ENCODE results near the gene CRHR1. TPM values are rescaled to one million over a fixed set of nuclear protein-coding genes. Genes with fewer than 3 reads are reported as not detected.

The CRHR1 gene
- total RNA-seq, 1 experiment from 2014 or later, result 0.15 TPM

DNA sequence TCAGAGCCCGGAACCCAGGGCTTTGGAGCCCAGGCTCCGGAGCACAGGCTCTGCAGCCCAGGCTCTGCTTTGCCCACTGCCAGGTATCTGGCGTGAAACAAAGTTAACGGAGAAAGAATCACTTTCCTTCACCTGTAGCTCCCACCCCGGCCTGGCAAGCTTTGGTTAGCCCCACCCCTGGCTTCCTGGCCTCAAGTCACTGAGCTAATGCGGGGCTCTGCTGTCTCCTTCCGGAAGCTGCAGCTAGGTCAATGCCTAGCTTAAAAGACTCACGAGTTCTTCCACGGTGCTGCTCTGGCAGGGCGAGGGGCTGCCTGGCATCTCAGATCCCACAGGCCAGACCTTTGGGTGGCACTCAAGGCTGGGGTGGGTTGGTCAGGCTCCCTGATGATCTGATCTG, 39.5 kb downstream of the CRHR1 start:
- CTCF ChIA-PET, result no interaction called here
- ATAC-seq, result no peak

DNA sequence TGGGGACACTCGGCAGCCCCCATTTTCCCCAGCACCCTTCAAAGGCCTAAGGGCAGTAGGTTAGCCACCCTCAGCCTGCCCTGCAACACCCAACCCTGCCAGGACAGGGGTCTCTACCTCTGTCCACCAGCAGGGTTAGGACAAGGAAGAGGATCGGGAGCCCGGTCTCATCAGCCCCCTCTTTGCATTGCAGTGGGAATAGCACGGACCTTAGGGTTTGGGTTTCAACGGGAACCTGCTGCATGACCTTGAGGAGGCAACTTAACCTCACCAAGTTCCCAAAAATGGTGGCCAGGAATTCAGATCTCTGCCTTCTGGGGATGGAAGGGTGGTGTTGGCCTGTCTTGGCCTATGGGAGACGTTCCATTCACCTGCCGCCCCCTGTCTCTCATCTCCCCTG, 40.4 kb downstream of the CRHR1 start:
- ChIA-PET POLR2A (no interaction called here), CTCF (no interaction called here)
- Histone ChIP-seq H3K4me1 (ENCODE audit: control insufficient read depth, insufficient read depth, low read length) (no peaks in the 10 kb centered on the region), H3K9me3 (ENCODE audit: control insufficient read depth, insufficient read depth, low read depth, low read length) (no peaks in the 10 kb centered on the region), H3K4me3 (ENCODE audit: low read depth in 2 of 2, low read length in 2 of 2) (no peak overlapping the region), H3K27me3 (ENCODE audit: control insufficient read depth, insufficient read depth, low read length) (no peaks in the 10 kb centered on the region), H3K36me3 (ENCODE audit: control insufficient read depth, insufficient read depth, low read length) (no peaks in the 10 kb centered on the region), H3K27ac (ENCODE audit: low read length) (no peak overlapping the region)
- DNase-seq (ENCODE audit: low read depth, low spot score) (no peak), ATAC-seq (no peak)
- intact Hi-C loops (cut with micrococcal nuclease; ENCODE audit: unreplicated experiment), result no loop called here
- no peak for TF ChIP-seq SIN3A (IDR thresholded peaks at IDR 0.05; ENCODE audit: borderline replicate concordance, insufficient read depth, low read depth, low read length)
- TF ChIP-seq POLR2AphosphoS5 (IDR thresholded peaks at IDR 0.05; ENCODE audit: low read depth, low read length), result no peak
- TF ChIP-seq, protein P1, sequence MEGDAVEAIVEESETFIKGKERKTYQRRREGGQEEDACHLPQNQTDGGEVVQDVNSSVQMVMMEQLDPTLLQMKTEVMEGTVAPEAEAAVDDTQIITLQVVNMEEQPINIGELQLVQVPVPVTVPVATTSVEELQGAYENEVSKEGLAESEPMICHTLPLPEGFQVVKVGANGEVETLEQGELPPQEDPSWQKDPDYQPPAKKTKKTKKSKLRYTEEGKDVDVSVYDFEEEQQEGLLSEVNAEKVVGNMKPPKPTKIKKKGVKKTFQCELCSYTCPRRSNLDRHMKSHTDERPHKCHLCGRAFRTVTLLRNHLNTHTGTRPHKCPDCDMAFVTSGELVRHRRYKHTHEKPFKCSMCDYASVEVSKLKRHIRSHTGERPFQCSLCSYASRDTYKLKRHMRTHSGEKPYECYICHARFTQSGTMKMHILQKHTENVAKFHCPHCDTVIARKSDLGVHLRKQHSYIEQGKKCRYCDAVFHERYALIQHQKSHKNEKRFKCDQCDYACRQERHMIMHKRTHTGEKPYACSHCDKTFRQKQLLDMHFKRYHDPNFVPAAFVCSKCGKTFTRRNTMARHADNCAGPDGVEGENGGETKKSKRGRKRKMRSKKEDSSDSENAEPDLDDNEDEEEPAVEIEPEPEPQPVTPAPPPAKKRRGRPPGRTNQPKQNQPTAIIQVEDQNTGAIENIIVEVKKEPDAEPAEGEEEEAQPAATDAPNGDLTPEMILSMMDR (IDR thresholded peaks at IDR 0.05), result no peak
- TF ChIP-seq, protein P2, sequence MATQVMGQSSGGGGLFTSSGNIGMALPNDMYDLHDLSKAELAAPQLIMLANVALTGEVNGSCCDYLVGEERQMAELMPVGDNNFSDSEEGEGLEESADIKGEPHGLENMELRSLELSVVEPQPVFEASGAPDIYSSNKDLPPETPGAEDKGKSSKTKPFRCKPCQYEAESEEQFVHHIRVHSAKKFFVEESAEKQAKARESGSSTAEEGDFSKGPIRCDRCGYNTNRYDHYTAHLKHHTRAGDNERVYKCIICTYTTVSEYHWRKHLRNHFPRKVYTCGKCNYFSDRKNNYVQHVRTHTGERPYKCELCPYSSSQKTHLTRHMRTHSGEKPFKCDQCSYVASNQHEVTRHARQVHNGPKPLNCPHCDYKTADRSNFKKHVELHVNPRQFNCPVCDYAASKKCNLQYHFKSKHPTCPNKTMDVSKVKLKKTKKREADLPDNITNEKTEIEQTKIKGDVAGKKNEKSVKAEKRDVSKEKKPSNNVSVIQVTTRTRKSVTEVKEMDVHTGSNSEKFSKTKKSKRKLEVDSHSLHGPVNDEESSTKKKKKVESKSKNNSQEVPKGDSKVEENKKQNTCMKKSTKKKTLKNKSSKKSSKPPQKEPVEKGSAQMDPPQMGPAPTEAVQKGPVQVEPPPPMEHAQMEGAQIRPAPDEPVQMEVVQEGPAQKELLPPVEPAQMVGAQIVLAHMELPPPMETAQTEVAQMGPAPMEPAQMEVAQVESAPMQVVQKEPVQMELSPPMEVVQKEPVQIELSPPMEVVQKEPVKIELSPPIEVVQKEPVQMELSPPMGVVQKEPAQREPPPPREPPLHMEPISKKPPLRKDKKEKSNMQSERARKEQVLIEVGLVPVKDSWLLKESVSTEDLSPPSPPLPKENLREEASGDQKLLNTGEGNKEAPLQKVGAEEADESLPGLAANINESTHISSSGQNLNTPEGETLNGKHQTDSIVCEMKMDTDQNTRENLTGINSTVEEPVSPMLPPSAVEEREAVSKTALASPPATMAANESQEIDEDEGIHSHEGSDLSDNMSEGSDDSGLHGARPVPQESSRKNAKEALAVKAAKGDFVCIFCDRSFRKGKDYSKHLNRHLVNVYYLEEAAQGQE (IDR thresholded peaks at IDR 0.05; ENCODE audit: insufficient read depth in 1 of 2, low read depth in 2 of 2, low read length in 1 of 2), result no peak
- TF ChIP-seq TCF7L2 (IDR thresholded peaks at IDR 0.05; ENCODE audit: low read depth, low read length), result no peak
- BruUV-seq (replicated peaks), result no TSS peak
- in situ Hi-C loops (cut with HindIII; ENCODE audit: low pct_unique_long_range_greater_than_20kb, low sequenced_read_pairs), result no loop called here

More for the DNA sequence above, 39.5 kb downstream of the CRHR1 start:
- POLR2A ChIA-PET, result no interaction called here
- BruUV-seq (replicated peaks), result no TSS peak
- Histone ChIP-seq H3K9me3 (ENCODE audit: control insufficient read depth, insufficient read depth, low read depth, low read length) (no peaks in the 10 kb centered on the region), H3K4me1 (ENCODE audit: control insufficient read depth, insufficient read depth, low read length) (no peaks in the 10 kb centered on the region), H3K36me3 (ENCODE audit: control insufficient read depth, insufficient read depth, low read length) (no peaks in the 10 kb centered on the region), H3K27ac (ENCODE audit: low read length) (no peak overlapping the region), H3K27me3 (ENCODE audit: control insufficient read depth, insufficient read depth, low read length) (no peaks in the 10 kb centered on the region), H3K4me3 (ENCODE audit: low read depth in 2 of 2, low read length in 2 of 2) (no peak overlapping the region)
- intact Hi-C loops (cut with micrococcal nuclease; ENCODE audit: unreplicated experiment) (no loop called here), in situ Hi-C loops (cut with HindIII; ENCODE audit: low pct_unique_long_range_greater_than_20kb, low sequenced_read_pairs) (no loop called here)
- no peak for DNase-seq (ENCODE audit: low read depth, low spot score)
- TF ChIP-seq POLR2AphosphoS5 (IDR thresholded peaks at IDR 0.05; ENCODE audit: low read depth, low read length) (no peak), TCF7L2 (IDR thresholded peaks at IDR 0.05; ENCODE audit: low read depth, low read length) (no peak), SIN3A (IDR thresholded peaks at IDR 0.05; ENCODE audit: borderline replicate concordance, insufficient read depth, low read depth, low read length) (no peak)
- TF ChIP-seq, protein P1 (IDR thresholded peaks at IDR 0.05), result no peak
- TF ChIP-seq, protein P2 (IDR thresholded peaks at IDR 0.05; ENCODE audit: insufficient read depth in 1 of 2, low read depth in 2 of 2, low read length in 1 of 2), result no peak

All from Panc1 (cell line).